HG03457 (cell line): ENCODE results near the gene USP33.
"Not testable (repeated sequence)": the region's sequence is repeated elsewhere in the genome, so short reads cannot be mapped to it uniquely, and the experiment has no call there.

Source experiments
- ATAC-seq: cut with Tn5 transposase; IDR thresholded peaks from one replicate; pipeline ENCODE4 v1.9.1; 2021; ENCODE audit warnings: moderate number of reproducible peaks; ENCODE audit not compliant: unreplicated experiment

USP33 gene

GRCh38 chr1:77673030-77673429, 86.6 kb downstream of the USP33 start:
- no peak for ATAC-seq

GRCh38 chr1:77672374-77672773, 87.3 kb downstream of the USP33 start:
- no peak for ATAC-seq

DNA sequence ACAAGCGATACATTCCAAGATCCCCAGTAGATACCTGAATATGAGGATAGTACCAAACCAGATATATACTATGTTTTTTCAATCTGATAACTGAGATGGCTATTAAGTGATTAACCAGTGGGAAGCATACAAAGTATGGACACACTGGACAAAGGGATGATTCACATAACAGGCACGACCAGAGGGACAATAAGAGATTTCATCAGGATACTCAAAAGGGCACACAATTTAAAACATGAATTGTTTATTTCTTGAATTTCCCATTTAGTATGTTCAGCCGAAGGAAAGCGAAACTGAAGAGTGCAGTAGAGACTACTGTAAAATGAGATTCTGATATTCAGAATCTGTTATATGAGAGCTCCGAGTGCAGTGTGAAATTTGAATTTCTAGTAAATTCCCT, 87.8 kb downstream of the USP33 start:
- no peak for ATAC-seq

- ATAC-seq: no peak
These were observed 89.3 kb downstream of the USP33 start for GRCh38 chr1:77670330-77670729.

DNA sequence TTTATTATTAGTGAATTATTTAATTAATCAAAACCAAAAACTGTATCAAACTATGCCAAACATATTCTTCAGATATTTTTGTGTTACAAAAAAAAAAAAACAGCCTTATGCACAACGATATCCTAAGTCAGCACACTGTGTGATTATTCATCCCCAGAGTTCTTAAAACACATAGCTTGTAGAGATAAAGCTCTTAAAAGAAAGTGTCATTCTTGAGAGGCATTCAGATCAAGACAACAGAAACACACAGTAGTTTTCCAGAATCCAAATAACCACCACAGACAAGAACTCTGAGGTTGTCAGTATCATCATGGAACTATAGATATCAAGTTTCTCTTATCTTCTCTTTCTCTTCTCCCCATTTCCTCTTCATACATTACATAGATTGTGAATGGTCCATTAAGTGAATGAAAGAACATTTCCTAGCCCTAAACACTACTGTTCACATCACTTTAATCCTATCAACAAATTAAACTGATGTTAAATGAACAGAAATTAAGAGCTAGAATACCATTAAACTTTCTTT, 90.7 kb downstream of the USP33 start:
- ATAC-seq: no peak

GRCh38 chr1:77664939-77665516, 94.6 kb downstream of the USP33 start:
- ATAC-seq: no peak

DNA sequence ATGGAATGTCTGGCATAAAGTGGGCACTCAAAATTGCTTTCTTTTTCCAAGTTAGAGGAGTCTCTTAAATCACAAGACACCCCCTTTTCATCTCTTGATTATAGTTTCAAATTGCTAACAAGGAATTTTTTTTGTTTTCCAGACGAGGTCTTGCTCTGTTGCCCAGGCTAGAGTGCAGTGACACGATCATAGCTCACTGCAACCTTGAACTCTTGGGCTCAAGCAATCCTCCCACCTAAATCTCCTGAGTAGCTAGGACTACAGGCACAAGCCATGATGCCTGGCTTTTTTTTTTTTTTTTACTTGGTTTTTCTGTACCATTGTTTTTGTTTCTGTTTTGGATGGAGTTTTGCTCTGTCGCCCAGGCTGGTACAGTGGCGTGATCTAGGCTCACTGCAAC, 98.0 kb downstream of the USP33 start:
- no peak for ATAC-seq

DNA sequence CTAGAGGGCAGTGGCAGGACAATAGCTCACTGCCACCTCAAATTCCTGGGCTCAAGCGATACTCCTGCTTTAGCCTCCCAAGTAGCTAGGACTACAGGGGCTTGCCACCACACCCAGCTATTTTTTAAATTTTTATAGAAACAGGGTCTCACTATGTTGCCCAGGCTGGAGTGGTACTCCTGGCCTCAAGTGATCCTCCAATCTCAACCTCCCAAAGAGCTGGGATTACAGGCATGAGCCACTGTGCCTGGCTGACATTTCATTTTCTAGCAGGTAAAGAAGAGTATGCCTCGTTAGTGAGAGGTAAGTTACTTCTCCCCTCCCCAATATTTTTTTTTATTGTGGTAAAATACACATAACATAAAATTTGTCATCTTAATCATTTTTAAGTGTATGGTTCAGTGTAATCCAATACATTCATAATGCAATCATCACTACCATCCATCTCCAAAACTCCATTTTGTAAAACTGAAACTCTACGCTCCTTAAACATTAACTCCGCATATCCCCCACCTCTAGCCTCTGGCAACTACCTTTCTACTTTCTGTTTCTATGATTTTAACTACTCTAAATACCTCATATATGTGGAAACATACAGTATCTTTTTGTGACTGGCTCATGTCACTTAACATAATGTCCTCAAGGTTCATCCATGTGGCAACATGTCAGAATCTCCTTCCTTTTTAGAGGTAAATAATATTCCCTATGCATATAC, 99.6 kb downstream of the USP33 start:
- peak; percentile 78 for ATAC-seq

GRCh38 chr1:77658271-77658670, 101.4 kb downstream of the USP33 start:
- no peak for ATAC-seq

DNA sequence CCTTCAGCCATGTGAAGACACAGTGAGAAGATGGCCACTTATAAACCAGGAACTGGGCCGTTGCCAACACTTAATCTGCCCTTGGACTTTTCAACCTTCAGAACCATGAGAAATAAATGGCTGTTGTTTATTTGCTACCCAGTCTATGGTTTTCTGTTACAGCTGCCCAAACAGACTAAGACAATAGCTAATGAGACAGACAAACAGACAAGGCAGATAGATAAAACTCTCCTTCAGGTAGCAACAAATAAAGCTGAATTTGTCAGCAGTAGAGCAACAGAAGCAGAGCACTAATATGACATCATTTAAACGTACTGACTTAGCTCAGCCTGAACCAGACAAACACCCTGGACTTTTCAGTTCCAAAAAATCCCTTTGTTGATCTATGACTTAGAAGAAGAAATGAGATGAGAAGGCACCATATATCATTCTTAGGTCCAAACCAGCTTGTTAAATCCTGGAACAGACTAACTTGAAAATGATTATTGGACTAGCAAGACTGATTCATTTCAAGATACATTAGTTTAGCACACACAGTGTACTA, 104.1 kb downstream of the USP33 start:
- ATAC-seq: no peak

GRCh38 chr1:77652970-77653516, 106.6 kb downstream of the USP33 start:
- ATAC-seq: no peak

- ATAC-seq: no peak
These were observed 107.4 kb downstream of the USP33 start for GRCh38 chr1:77652268-77652667.

GRCh38 chr1:77649127-77649526, 110.5 kb downstream of the USP33 start:
- ATAC-seq: no peak

DNA sequence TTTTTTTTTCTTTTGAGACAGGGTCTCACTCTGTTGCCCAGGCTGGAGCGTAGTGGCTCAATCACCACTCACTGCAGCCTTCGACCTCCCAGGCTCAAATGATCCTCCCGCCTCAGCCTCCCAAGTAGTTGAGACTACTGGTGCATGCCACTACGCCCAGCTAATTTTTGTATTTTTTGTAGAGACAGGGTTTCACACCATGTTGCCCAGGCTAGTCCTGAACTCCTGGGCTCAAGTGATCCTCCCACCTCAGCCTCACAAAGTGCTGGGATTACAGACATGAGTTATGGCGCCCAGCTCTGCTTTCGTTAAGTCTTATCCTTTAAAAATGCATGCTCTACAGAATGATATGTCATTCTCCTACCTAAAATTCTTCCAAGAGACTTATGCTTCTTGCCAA, 113.4 kb downstream of the USP33 start:
- not testable (repeated sequence) for ATAC-seq
